ENCODE results near the gene CARMIL3.
"Not testable (repeated sequence)": the region's sequence is repeated elsewhere in the genome, so short reads cannot be mapped to it uniquely, and the experiment has no call there.

Gene CARMIL3

DNA sequence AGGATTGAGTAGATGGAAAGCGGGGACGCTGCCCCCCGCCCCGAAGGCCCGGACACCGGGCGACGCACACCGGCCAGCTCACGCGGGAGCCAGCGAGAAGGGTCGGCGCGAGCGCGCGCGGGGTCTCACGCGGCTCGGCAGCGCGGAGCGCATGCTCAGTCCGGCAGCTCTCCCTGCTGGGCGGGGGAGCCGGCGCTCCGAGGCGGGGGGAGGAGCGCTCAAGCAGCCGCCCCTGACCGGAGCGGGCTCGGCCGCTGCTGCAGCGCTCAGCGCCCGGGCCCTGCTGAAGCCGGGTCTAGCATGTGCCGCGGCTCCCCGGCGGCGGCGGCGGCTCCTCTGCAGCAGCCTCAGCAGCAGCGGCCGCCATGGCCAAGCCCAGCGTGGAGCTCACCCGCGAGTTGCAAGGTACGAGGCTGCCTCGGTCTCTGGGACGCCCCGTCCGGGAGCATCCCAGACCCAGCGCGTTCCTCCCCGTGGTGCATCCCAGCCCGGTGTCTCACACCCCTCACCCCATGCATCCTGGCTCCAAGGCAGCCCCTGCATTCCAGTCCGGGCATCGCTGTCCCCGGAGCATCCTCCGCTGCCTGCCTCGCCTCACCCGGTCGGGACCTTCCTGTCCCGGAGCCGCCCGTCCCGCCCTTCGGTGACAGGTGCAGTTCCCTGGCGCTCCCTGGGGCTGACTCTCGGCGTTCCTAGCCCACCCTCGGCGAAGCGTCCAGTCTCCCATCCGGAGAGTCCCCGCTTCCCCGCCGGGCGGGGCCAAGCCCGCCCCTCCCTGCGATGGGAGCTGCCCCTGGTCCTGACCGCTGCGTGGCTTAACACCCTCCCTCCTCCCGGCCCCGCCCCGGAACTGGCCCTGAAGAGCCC lies at the start of gene CARMIL3:
TSS of gene CARMIL3 (plus strand) at position 221 of the 867 bp plus-strand sequence. CDS start at position 366, 145 bp downstream.
- DNase-seq, result peak; percentile 78

DNA sequence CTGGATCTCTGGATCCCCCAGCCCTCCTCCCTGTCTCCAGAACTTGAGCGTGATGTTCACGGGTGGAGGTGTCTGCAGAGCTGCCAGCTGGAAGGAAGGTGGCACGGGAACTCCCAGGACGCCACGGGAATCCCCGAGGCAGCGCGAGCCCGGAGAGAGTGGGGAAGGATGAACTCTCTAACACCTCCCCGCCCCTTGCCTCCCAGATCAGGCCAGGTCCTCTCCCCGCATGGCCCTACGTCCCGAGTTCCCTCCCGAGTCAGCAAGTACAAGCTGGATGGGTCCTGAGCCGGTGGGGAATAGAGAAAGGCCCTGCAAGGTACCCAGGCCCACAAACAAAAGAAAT lies 45.4 kb upstream of the CARMIL3 start:
- DNase-seq, result not testable (repeated sequence)

- DNase-seq, result peak; percentile 55
Observed at GRCh38 chr14:24006817-24007652, 44.8 kb upstream of the CARMIL3 start.

GRCh38 chr14:24011051-24011450 lies 40.8 kb upstream of the CARMIL3 start:
- no peak for DNase-seq

- not testable (repeated sequence) for DNase-seq
Observed at GRCh38 chr14:24012726-24013273, 39.0 kb upstream of the CARMIL3 start.

GRCh38 chr14:24013654-24014514 lies 37.9 kb upstream of the CARMIL3 start:
- DNase-seq, result peak; percentile 44

DNA sequence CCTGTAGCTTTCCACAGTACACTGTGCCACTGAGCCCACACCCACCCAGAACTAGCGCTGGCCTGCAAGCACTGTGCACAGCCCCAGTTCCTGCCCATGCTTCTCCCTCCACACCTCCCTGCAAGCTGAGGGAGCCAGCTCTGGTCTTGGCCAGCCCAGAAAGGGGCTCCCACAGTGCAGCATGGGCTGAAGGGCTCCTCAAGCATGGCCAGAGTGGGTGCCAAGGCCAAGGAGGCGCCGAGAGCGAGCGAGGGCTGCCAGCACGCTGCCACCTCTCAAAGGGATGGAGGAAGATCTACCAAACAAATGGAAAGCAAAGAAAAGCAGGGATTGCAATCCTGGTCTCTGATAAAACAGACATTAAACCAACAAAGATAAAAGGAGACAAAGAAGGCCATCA lies 36.1 kb upstream of the CARMIL3 start:
- not testable (repeated sequence) for DNase-seq

DNA sequence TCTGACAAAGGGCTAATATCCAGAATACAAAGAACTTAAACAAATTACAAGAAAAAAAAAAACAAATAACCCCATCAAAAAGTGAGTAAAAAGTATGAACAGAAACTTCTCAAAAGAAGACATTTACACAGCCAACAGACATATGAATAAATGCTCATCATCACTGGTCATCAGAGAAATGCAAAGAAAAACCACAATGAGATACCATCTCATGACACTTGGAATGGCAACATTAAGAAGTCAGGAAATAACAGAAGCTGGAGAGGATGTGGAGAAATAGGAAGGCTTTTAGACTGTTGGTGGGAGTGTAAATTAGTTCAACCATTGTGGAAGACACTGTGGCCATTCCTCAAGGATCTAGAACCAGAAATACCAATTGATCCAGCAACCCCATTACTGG lies 32.8 kb upstream of the CARMIL3 start:
- not testable (repeated sequence) for DNase-seq

- DNase-seq, result not testable (repeated sequence)
Observed at GRCh38 chr14:24019944-24020343, 31.9 kb upstream of the CARMIL3 start.

- DNase-seq, result not testable (repeated sequence)
Observed at GRCh38 chr14:24020520-24020919, 31.3 kb upstream of the CARMIL3 start.

GRCh38 chr14:24024939-24025418 lies 26.8 kb upstream of the CARMIL3 start:
- not testable (repeated sequence) for DNase-seq

DNA sequence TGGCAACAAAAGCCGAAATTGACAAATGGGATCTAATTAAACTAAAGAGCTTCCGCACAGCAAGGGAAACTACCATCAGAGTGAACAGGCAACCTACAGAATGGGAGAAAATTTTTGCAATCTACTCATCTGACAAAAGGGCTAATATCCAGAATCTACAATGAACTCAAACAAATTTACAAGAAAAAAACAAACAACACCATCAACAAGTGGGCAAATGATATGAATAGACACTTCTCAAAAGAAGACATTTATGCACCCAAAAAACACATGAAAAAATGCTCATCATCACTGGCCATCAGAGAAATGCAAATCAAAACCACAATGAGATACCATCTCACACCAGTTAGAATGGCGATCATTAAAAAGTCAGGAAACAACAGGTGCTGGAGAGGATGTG lies 22.1 kb upstream of the CARMIL3 start:
- DNase-seq, result not testable (repeated sequence)

DNA sequence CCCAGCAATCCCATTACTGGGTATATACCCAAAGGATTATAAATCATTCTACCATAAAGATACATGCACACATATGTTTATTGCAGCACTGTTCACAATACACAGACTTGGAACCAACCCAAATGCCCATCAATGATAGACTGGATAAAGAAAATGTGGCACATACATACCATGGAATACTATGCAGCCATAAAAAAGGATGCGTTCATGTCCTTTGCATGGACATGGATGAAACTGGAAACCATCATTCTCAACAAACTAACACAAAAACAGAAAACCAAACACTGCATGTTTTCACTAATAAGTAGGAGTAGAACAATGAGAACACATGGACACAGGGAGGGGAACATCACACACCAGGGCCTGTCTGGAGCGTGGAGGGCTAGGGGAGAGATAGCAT lies 20.5 kb upstream of the CARMIL3 start:
- not testable (repeated sequence) for DNase-seq

DNA sequence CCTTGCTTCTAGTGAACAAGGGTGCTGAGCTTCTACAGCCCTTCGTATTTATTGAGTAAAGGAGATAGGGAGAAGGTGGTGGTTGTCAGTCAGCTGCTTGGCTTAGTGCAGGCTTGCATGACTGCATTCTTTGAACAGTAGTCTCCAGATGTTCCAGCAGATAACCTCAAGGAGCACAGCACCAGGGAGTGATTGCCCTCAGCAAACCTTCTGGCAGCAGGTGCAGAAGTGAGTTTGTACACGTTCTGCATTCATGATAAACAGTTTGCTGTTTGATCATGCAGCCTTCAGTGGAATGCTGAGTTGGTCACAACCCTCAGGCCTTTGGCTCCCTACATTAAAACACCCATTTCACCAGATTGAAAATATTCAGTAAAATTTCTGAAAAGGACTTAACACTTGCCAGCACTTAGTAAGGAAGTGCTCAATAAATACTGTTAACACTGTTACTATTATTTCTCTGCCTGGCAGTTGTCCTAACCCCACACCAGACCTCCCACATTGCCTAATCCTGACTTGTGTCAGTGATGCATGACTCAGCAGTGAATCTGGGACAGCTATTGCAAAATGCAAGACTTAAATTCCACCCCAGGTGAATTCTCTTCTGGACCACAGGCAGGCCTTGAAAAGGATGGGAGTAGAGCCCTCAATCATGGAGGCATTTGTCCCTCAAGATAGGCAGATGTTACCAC lies 18.9 kb upstream of the CARMIL3 start:
- DNase-seq, result no peak

GRCh38 chr14:24035769-24036168 lies 16.0 kb upstream of the CARMIL3 start:
- DNase-seq, result not testable (repeated sequence)

DNA sequence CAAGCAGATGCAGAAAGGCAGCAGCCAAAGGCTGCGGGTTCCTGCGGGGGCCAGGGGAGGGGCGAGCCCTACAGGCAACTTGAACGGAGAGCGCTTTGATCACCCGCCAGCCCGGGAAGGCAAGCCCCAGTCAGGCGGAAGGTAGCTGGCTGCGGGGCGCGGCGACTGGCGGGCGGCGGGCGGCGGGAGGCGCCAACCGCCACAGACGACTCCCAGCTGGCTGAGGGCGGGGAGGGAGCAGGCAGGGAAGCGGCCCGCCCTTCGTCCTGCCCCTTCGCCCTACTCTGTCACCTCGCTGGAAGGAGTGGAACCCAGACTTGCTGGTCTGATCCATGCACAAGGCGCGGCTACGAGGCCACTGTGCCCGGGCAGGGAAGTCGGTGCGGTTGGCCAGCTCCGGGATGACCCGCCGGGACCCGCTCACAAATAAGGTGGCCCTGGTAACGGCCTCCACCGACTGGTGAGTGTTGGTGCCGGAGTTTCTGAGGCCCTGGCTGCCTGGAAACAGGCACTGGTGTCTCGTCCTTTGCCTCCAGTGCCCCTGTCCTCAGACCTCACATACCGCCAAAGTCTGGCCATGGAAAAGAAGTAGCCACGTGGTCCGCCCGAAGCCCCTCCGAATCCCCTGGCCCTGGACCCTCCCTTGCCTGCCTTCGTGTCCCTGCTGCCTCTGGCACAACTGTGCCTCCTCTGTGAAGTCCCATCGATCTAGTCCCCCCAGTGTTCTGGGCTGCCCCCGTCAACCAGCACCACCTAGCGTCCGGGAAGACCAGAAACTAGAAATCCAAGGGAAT lies 15.4 kb upstream of the CARMIL3 start:
- DNase-seq, result peak; percentile 72

DNA sequence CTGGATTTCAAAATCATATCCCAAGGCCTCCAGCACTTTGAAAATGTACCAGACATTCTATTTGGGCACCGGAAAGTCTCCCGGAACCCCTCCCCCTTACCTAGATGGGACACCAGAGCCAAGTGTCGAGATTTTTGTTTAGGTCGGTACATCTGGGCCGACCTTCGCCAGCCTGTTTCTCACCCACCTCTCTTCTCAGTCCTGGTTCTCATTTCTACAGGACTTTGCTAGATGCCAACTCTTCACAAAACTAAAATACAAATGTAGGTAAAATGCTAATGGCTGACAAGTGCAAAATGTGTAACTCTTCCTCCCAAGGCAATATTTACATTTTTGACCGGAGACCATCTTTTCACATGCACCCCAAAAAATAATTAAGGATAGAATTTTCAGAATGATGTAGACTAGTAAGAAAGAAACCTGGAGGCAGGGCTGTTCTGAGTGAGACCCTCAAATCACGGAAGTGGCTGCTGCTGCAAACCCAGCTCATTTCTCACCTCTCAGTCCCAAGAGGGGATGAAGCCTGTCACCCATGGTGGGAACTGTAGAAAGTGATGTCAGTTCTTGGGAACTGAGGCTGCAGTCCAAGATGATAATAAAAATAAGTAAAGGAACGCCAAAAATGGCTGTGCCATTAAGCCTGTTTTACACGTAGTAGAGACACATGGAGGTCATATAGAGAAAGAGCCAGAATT lies 14.7 kb upstream of the CARMIL3 start:
- not testable (repeated sequence) for DNase-seq

DNA sequence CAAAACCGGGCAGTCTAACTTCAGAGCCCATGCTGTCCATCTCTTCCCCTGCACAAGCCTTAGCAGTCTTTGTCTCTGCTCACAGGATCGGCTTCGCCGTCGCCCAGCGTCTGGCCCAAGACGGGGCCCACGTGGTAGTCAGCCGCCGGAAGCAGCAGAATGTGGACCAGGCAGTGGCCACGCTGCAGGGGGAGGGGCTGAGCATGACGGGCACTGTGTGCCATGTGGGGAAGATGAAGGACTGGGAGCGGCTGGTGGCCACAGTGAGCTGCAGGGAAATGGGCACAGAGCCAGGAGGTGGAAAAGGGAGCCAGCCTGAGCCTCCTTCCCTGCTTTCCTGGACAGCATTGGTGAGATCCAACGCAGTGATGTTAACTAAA lies 14.2 kb upstream of the CARMIL3 start:
- DNase-seq, result no peak

DNA sequence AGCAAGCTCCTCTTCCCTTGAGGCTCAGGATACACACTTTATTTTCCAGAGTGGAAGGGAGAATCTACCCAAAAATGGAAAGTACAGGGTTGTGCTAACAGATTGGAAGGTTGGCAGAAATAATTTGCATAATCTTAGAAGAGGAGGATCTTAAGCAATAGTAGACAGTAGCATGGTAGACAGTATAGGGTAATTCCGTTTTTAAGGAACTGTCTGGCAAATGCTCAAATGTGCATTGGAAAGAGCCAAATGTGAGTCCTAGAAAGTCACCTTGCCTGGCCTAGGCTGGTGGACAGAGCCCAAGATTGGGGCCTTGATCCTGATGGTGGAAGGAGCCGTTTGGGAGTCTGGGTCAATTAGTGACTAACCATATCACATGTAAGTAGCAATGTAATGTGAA lies 13.1 kb upstream of the CARMIL3 start:
- no peak for DNase-seq

GRCh38 chr14:24040692-24041091 lies 11.1 kb upstream of the CARMIL3 start:
- DNase-seq, result no peak
